ENCODE results near the gene CMBL.

CMBL gene

DNA sequence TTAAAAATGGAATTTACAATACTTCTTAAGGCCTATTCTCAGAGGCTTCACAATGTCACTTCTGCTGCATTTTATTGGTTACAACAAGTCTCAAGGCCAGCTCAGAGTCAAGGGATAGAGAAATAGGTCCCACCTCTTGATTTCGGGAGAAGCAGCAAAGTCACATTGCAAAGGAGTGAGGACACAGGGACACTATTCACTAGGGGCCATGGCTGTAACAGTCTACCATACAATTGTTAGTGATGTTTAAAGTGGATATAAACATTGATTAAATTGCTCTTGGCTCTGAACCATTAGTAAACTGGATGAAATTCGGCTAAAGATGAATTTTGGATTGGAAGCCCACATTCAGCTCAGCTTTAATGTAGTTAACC, 21.7 kb upstream of the CMBL start:
- ChIA-PET POLR2A (interaction anchor here (1.5 to 4.0 kb wide), 2 partner anchors 17 to 24 kb away, joined by 4 to 34 read pairs; partner anchors contain the start of gene MARCHF6), CTCF (interaction anchor here (0.6 to 1.2 kb wide), 2 partner anchors 45 to 128 kb away, joined by 3 to 5 read pairs; no protein-coding TSS in a partner anchor)
- DNase-seq (ENCODE audit: extremely low spot score): no peak
- TF ChIP-seq TARDBP (IDR thresholded peaks at IDR 0.05) (no peak), ZNF384 (IDR thresholded peaks at IDR 0.05) (no peak), FOXM1 (IDR thresholded peaks at IDR 0.05; ENCODE audit: borderline replicate concordance) (no peak), HDGF (IDR thresholded peaks at IDR 0.05; ENCODE audit: borderline replicate concordance) (no peak), SUZ12 (IDR thresholded peaks at IDR 0.05) (no peak), NFRKB (IDR thresholded peaks at IDR 0.05) (no peak), SP1 (IDR thresholded peaks at IDR 0.05) (no peak), BHLHE40 (IDR thresholded peaks at IDR 0.05; ENCODE audit: borderline replicate concordance) (no peak), L3MBTL2 (conservative IDR thresholded peaks at IDR 0.05) (no peak), ELF4 (IDR thresholded peaks at IDR 0.05) (no peak), LEF1 (IDR thresholded peaks at IDR 0.05; ENCODE audit: borderline replicate concordance) (no peak), FOXK2 (IDR thresholded peaks at IDR 0.05) (no peak), FOXA1 (IDR thresholded peaks at IDR 0.05) (no peak), ARNT (IDR thresholded peaks at IDR 0.05) (no peak), CTBP1 (IDR thresholded peaks at IDR 0.05; ENCODE audit: borderline replicate concordance) (no peak)
- TF ChIP-seq, protein P1, sequence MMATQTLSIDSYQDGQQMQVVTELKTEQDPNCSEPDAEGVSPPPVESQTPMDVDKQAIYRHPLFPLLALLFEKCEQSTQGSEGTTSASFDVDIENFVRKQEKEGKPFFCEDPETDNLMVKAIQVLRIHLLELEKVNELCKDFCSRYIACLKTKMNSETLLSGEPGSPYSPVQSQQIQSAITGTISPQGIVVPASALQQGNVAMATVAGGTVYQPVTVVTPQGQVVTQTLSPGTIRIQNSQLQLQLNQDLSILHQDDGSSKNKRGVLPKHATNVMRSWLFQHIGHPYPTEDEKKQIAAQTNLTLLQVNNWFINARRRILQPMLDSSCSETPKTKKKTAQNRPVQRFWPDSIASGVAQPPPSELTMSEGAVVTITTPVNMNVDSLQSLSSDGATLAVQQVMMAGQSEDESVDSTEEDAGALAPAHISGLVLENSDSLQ (IDR thresholded peaks at IDR 0.05): no peak

DNA sequence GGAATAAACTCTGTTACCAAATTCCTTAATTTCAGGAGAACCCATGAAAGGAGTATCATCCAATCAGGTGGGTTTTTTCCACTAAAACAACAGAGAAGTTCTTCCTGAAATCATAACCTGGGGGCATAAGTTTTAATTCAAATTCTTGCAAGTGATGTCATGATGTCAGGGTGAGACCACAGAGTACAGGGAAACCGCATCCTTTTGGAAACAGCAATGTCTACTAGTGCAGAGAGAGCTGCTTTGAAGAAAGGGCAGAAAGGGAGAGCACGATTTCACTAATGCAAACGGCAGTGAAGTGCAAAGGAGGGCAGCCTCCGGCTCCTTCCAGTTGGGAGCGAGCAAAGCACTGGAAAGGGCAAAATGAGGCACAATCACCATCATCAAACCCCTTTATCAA, 20.6 kb upstream of the CMBL start:
- ChIA-PET CTCF (interaction anchor here (1.2 kb wide), 1 partner anchor 44 kb away, joined by 5 read pairs; no protein-coding TSS in a partner anchor), POLR2A (interaction anchor here (4.0 kb wide), 1 partner anchor 25 kb away, joined by 34 read pairs; the partner anchor contains the start of gene MARCHF6)
- TF ChIP-seq ZNF384 (IDR thresholded peaks at IDR 0.05) (no peak), CTBP1 (IDR thresholded peaks at IDR 0.05; ENCODE audit: borderline replicate concordance) (no peak), FOXA1 (IDR thresholded peaks at IDR 0.05) (no peak), HDGF (IDR thresholded peaks at IDR 0.05; ENCODE audit: borderline replicate concordance) (no peak), FOXK2 (IDR thresholded peaks at IDR 0.05) (no peak), ARNT (IDR thresholded peaks at IDR 0.05) (no peak), LEF1 (IDR thresholded peaks at IDR 0.05; ENCODE audit: borderline replicate concordance) (no peak), TARDBP (IDR thresholded peaks at IDR 0.05) (no peak), L3MBTL2 (conservative IDR thresholded peaks at IDR 0.05) (no peak), NFRKB (IDR thresholded peaks at IDR 0.05) (no peak), BHLHE40 (IDR thresholded peaks at IDR 0.05; ENCODE audit: borderline replicate concordance) (no peak), SUZ12 (IDR thresholded peaks at IDR 0.05) (no peak), FOXM1 (IDR thresholded peaks at IDR 0.05; ENCODE audit: borderline replicate concordance) (no peak), ELF4 (IDR thresholded peaks at IDR 0.05) (no peak), SP1 (IDR thresholded peaks at IDR 0.05) (no peak)
- TF ChIP-seq, protein P1 (IDR thresholded peaks at IDR 0.05): no peak
- no peak for DNase-seq (ENCODE audit: extremely low spot score)

DNA sequence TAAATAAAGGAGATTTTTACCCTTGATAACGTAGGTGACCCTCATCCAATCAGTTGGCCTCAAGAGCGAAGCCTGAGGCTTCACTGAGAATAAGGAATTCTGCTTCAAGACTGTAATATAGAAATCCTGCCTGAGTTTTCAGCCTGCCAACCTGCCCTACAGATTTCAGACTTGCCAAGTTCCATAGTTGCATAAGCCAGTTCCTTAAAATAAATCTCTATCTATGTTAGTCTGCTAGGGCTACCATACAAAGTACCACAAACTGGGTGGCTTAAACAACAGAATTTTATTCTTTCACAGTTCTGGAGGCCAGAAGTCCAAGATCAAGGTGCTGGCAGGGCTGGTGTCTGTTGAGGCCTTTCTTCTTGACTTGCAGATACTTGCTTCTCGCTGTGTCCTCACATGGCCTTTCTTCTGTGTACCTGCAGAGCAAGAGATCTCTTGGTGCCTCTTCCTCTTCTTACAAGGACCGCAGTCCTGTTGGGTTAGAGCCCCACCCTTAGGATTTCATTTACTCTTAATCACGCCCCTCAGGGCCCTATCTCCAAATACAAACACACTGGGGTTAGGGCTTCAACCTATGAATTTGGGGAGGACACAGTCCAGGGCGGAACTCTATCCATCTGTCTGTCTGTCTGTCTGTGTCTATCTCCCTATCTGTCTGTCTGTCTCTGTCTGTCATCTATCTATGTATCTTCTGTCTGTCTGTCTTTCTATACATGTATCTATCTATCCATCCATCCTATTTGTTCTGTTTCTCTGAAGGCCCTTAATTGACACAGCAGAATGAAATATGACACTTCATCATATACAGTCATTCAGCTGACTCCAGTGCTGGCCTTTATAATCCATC, 17.0 kb upstream of the CMBL start:
- POLR2A ChIA-PET: interaction anchor here (1.1 to 1.7 kb wide), 1 partner anchor 28 kb away, joined by 6 to 7 read pairs; the partner anchor contains the start of gene MARCHF6
- CTCF ChIA-PET: interaction anchor here (0.8 kb wide), 1 partner anchor 20 kb away, joined by 3 read pairs; no protein-coding TSS in a partner anchor
- TF ChIP-seq, protein P1 (IDR thresholded peaks at IDR 0.05): 0 out of 2 replicates have a peak, but pooled peaks have one; percentile 8
- no peak for TF ChIP-seq HDGF (IDR thresholded peaks at IDR 0.05; ENCODE audit: borderline replicate concordance)
- TF ChIP-seq FOXM1 (IDR thresholded peaks at IDR 0.05; ENCODE audit: borderline replicate concordance): no peak
- TF ChIP-seq CTBP1 (IDR thresholded peaks at IDR 0.05; ENCODE audit: borderline replicate concordance): no peak
- no peak for TF ChIP-seq ELF4 (IDR thresholded peaks at IDR 0.05)
- no peak for DNase-seq (ENCODE audit: extremely low spot score)

DNA sequence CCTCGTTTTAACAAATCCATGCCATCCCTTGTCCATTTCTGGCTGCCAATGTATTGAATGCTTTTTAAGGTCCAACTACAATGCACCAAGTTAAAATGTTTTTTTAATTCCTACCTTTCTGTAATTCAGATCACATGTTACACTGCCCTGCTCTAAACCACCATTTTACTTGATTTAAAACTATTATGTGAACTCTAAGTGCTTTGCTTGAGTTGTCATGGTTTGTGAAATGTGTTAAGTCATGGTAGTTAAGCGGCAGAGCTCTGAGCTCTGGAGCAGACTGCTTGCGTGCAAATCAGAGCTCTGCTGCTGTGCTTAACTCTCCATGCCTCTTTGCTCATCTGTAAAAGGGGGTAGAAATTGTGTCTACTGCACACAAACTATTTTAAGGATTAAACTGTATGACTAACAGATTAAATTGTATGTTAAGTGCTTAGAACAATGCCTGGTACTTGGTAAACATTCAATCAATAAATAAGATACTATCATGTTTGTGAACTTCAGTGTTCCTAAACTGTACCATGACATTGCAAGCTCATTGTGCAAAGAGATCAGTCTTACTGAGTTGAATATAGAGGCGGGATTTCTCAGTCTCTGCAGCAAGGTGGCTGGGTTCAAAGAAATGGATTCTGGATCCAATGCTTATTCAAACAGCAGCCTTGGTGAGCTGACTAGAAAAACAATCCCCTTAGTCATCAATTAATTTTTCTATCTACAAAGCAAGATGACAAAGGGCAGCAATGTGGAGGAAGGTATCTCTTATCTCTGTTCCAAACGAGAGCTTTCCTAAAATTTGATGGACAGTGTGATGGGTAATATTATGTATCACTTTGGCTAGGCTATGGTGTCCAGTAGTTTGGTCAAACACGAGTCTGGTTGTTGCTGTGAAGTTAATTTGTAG, 16.1 kb upstream of the CMBL start:
- TF ChIP-seq BHLHE40 (IDR thresholded peaks at IDR 0.05; ENCODE audit: borderline replicate concordance): no peak
- TF ChIP-seq NFRKB (IDR thresholded peaks at IDR 0.05): no peak
- no peak for TF ChIP-seq ARNT (IDR thresholded peaks at IDR 0.05)
- TF ChIP-seq, protein P1 (IDR thresholded peaks at IDR 0.05): no peak
- no peak for TF ChIP-seq FOXK2 (IDR thresholded peaks at IDR 0.05)
- no peak for TF ChIP-seq L3MBTL2 (conservative IDR thresholded peaks at IDR 0.05)
- no peak for TF ChIP-seq TARDBP (IDR thresholded peaks at IDR 0.05)
- no peak for TF ChIP-seq SP1 (IDR thresholded peaks at IDR 0.05)
- TF ChIP-seq SUZ12 (IDR thresholded peaks at IDR 0.05): no peak
- TF ChIP-seq ZNF384 (IDR thresholded peaks at IDR 0.05): no peak
- TF ChIP-seq HDGF (IDR thresholded peaks at IDR 0.05; ENCODE audit: borderline replicate concordance): no peak
- TF ChIP-seq FOXM1 (IDR thresholded peaks at IDR 0.05; ENCODE audit: borderline replicate concordance): no peak
- no peak for TF ChIP-seq FOXA1 (IDR thresholded peaks at IDR 0.05)
- ChIA-PET POLR2A (interaction anchor here (1.1 kb wide), 1 partner anchor 29 kb away, joined by 6 read pairs; the partner anchor contains the start of gene MARCHF6), CTCF (interaction anchor here (0.8 kb wide), 1 partner anchor 19 kb away, joined by 3 read pairs; no protein-coding TSS in a partner anchor)
- DNase-seq (ENCODE audit: extremely low spot score): no peak

Measured in HEK293T (cell line).